SK-N-SH (cell line): ENCODE data around the gene IDUA.

Experiments used
- EP300 ChIP-seq, 2 experiments: IDR thresholded peaks; 2 replicates each; pipeline versions ENCODE4 v1.4.0 to v1.6.1; 2012; ENCODE audit warnings: borderline replicate concordance in 1 of 2, low read depth in 1 of 2, low read length in 1 of 2
- FOXM1 ChIP-seq: IDR thresholded peaks from 2 replicates; pipeline ENCODE4 v1.4.0; 2012; ENCODE audit warnings: low read depth, mild to moderate bottlenecking
- JUND ChIP-seq: IDR thresholded peaks from 2 replicates; pipeline ENCODE4 v1.4.0; 2012
- RAD21 ChIP-seq: IDR thresholded peaks from 2 replicates; pipeline ENCODE4 v1.6.1; 2012; ENCODE audit warnings: mild to moderate bottlenecking, low read length
- SIN3A ChIP-seq: IDR thresholded peaks from 2 replicates; pipeline ENCODE4 v1.6.1; 2012; ENCODE audit warnings: low read depth, mild to moderate bottlenecking, low read length, moderate library complexity, borderline replicate concordance
- TAF1 ChIP-seq: IDR thresholded peaks from 2 replicates; pipeline ENCODE4 v1.6.1; 2012; ENCODE audit warnings: low read depth, mild to moderate bottlenecking, low read length, moderate library complexity, borderline replicate concordance
- TF ChIP-seq, protein P1 (sequence below): IDR thresholded peaks from 2 replicates; pipeline ENCODE4 v1.4.0; 2012; ENCODE audit warnings: low read depth
- TF ChIP-seq, protein P2 (sequence below): fragments of 200-600 bp; sonication (generic); IDR thresholded peaks from 2 replicates; pipeline ENCODE4 v1.6.1; 2017; ENCODE audit warnings: antibody characterized with exemption, mild to moderate bottlenecking, moderate library complexity

DNA sequence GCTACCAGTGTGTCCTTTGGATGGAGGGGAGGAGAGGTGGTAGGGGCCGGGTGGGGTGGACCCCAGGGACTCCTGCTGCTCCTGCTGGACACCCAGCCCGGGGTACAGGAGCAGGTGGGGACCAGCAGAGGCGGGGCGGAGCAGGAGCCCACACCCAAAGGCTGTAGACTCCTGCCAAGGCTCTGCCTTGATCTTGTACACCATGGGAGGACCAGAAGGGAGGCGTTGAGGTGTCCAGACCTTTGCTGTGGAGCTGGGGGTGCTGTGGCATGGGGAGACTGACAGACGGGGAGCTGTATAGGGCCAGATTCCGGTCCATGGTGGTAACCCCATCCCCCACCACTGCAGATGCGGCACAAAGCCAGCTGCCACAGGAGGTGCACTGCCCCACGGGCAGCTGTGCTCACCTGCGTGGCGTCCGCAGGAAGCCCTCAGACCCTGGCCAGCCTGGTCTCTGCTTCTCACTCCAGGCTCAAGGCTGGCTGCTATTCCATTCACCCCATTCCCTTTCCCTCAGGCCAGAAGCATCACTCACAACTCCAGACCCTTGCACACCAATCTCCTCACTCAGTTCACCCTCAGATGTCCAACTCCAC is 11.3 kb downstream of the IDUA start:
- TF ChIP-seq, protein P1, sequence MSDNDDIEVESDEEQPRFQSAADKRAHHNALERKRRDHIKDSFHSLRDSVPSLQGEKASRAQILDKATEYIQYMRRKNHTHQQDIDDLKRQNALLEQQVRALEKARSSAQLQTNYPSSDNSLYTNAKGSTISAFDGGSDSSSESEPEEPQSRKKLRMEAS, result no peak
- TF ChIP-seq FOXM1 (no peak), TAF1 (no peak), EP300 (IDR thresholded peaks at IDR 0.05; ENCODE audit: borderline replicate concordance in 1 of 2, low read depth in 1 of 2, low read length in 1 of 2) (no peak), RAD21 (no peak), JUND (no peak), SIN3A (no peak)
- TF ChIP-seq, protein P2, sequence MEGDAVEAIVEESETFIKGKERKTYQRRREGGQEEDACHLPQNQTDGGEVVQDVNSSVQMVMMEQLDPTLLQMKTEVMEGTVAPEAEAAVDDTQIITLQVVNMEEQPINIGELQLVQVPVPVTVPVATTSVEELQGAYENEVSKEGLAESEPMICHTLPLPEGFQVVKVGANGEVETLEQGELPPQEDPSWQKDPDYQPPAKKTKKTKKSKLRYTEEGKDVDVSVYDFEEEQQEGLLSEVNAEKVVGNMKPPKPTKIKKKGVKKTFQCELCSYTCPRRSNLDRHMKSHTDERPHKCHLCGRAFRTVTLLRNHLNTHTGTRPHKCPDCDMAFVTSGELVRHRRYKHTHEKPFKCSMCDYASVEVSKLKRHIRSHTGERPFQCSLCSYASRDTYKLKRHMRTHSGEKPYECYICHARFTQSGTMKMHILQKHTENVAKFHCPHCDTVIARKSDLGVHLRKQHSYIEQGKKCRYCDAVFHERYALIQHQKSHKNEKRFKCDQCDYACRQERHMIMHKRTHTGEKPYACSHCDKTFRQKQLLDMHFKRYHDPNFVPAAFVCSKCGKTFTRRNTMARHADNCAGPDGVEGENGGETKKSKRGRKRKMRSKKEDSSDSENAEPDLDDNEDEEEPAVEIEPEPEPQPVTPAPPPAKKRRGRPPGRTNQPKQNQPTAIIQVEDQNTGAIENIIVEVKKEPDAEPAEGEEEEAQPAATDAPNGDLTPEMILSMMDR, result no peak
